Activated T-helper 1 cell treated with anti-CD3 and anti-CD28 coated beads, Interleukin-12 subunit alpha, Interleukin-12 subunit beta, Interleukin-2, Interleukin-4 antibody, amounts not matched to agents 30 ng/mL and 10 ng/mL and 1 ng/mL, durations not matched to agents 14 hours and 24 hours and 36 hours (primary cell): ENCODE data around the gene CDPF1. TPM values are rescaled to one million over a fixed set of nuclear protein-coding genes. Genes with fewer than 3 reads are reported as not detected.

Experiments
- DNase-seq: peaks from one replicate; pipeline ENCODE4 v3.0.0; 2021; ENCODE audit warnings: low spot score
- H3K27ac Mint-ChIP-seq: one replicate; pipeline ENCODE4 v1.8.0; 2021; ENCODE audit warnings: mild to moderate bottlenecking, mixed read lengths
- H3K27me3 Mint-ChIP-seq: one replicate; pipeline ENCODE4 v1.8.0; 2022; ENCODE audit warnings: mild to moderate bottlenecking, moderate library complexity, mixed read lengths; ENCODE audit not compliant: insufficient read depth
- H3K36me3 Mint-ChIP-seq: one replicate; pipeline ENCODE4 v1.8.0; 2021; ENCODE audit warnings: low read depth, mixed read lengths
- H3K4me1 Mint-ChIP-seq: one replicate; pipeline ENCODE4 v1.8.0; 2021; ENCODE audit warnings: low read depth, mixed read lengths
- H3K4me3 Mint-ChIP-seq: one replicate; pipeline ENCODE4 v1.8.0; 2021; ENCODE audit warnings: mild to moderate bottlenecking, moderate library complexity, mixed read lengths
- H3K9me3 Mint-ChIP-seq: one replicate; pipeline ENCODE4 v1.8.0; 2021; ENCODE audit warnings: mixed read lengths
- intact Hi-C: fragments of 100-400 bp; cut with micrococcal nuclease; formaldehyde crosslinking; loops from one replicate; pipeline ENCODE4 v1.15.1; 2024
- total RNA-seq: library from RNA; stranded (reverse); gene quantifications from 2 replicates; pipeline ENCODE4 v1.2.3, GENCODE V29; 2022

Gene CDPF1
- total RNA-seq, 1 donor from 2014 or later, result 9.5 TPM

GRCh38 chr22:46240506-46240905 lies 9.6 kb downstream of the CDPF1 start:
- no peaks in the 10 kb centered on the region for H3K27me3 Mint-ChIP-seq
- peaks cover 22% of the 10 kb centered on the region for H3K36me3 Mint-ChIP-seq
- intact Hi-C loops, result no loop called here
- H3K4me3 Mint-ChIP-seq, result no peak overlapping the region
- DNase-seq, result no peak
- H3K27ac Mint-ChIP-seq, result no peak overlapping the region
- H3K9me3 Mint-ChIP-seq, result no peaks in the 10 kb centered on the region
- H3K4me1 Mint-ChIP-seq, result peaks cover 17% of the 10 kb centered on the region

- Mint-ChIP-seq H3K9me3 (no peaks in the 10 kb centered on the region), H3K4me3 (peak overlapping the region; percentile 2), H3K27me3 (no peaks in the 10 kb centered on the region), H3K36me3 (peaks cover 22% of the 10 kb centered on the region), H3K4me1 (peaks cover 17% of the 10 kb centered on the region), H3K27ac (no peak overlapping the region)
- intact Hi-C loops, result no loop called here
- DNase-seq, result no peak
These were observed 10.0 kb downstream of the CDPF1 start for GRCh38 chr22:46240073-46240472.

- H3K36me3 Mint-ChIP-seq, result peaks cover 22% of the 10 kb centered on the region
- DNase-seq, result no peak
- H3K9me3 Mint-ChIP-seq, result no peaks in the 10 kb centered on the region
- intact Hi-C loops, result loop anchor here (1.0 kb wide), 1 partner anchor 11 kb away; the partner anchor contains the start of gene CDPF1
- H3K27me3 Mint-ChIP-seq, result no peaks in the 10 kb centered on the region
- no peak overlapping the region for H3K27ac Mint-ChIP-seq
- H3K4me3 Mint-ChIP-seq, result peak overlapping the region; percentile 2
- H3K4me1 Mint-ChIP-seq, result peaks cover 17% of the 10 kb centered on the region
These were observed 10.6 kb downstream of the CDPF1 start for GRCh38 chr22:46239261-46240048.

- H3K4me1 Mint-ChIP-seq, result peaks cover 17% of the 10 kb centered on the region
- no peaks in the 10 kb centered on the region for H3K27me3 Mint-ChIP-seq
- H3K36me3 Mint-ChIP-seq, result peaks cover 16% of the 10 kb centered on the region
- intact Hi-C loops, result no loop called here
- no peak overlapping the region for H3K4me3 Mint-ChIP-seq
- no peaks in the 10 kb centered on the region for H3K9me3 Mint-ChIP-seq
- no peak for DNase-seq
- H3K27ac Mint-ChIP-seq, result no peak overlapping the region
These were observed 11.6 kb downstream of the CDPF1 start for GRCh38 chr22:46238541-46238940.

GRCh38 chr22:46237453-46238124 lies 12.5 kb downstream of the CDPF1 start:
- no peaks in the 10 kb centered on the region for H3K27me3 Mint-ChIP-seq
- H3K27ac Mint-ChIP-seq, result no peak overlapping the region
- no peak for DNase-seq
- peaks cover 17% of the 10 kb centered on the region for H3K4me1 Mint-ChIP-seq
- intact Hi-C loops, result no loop called here
- H3K9me3 Mint-ChIP-seq, result no peaks in the 10 kb centered on the region
- peaks cover 13% of the 10 kb centered on the region for H3K36me3 Mint-ChIP-seq
- H3K4me3 Mint-ChIP-seq, result no peak overlapping the region

- intact Hi-C loops, result no loop called here
- Mint-ChIP-seq H3K27me3 (no peaks in the 10 kb centered on the region), H3K9me3 (no peaks in the 10 kb centered on the region), H3K4me3 (no peak overlapping the region), H3K36me3 (peaks cover 13% of the 10 kb centered on the region), H3K4me1 (peaks cover 7% of the 10 kb centered on the region), H3K27ac (no peak overlapping the region)
- DNase-seq, result no peak
These were observed 15.1 kb downstream of the CDPF1 start for GRCh38 chr22:46234969-46235368.

- Mint-ChIP-seq H3K4me3 (no peak overlapping the region), H3K36me3 (peaks cover 10% of the 10 kb centered on the region), H3K4me1 (no peaks in the 10 kb centered on the region), H3K27ac (no peak overlapping the region), H3K27me3 (no peaks in the 10 kb centered on the region), H3K9me3 (no peaks in the 10 kb centered on the region)
- intact Hi-C loops, result no loop called here
- DNase-seq, result no peak
These were observed 16.9 kb downstream of the CDPF1 start for GRCh38 chr22:46233231-46233630.

GRCh38 chr22:46230262-46230901 lies 19.7 kb downstream of the CDPF1 start:
- H3K4me3 Mint-ChIP-seq, result no peak overlapping the region
- no peaks in the 10 kb centered on the region for H3K27me3 Mint-ChIP-seq
- H3K4me1 Mint-ChIP-seq, result no peaks in the 10 kb centered on the region
- peaks cover 3% of the 10 kb centered on the region for H3K36me3 Mint-ChIP-seq
- H3K9me3 Mint-ChIP-seq, result no peaks in the 10 kb centered on the region
- no peak for DNase-seq
- intact Hi-C loops, result no loop called here
- H3K27ac Mint-ChIP-seq, result no peak overlapping the region

- Mint-ChIP-seq H3K9me3 (no peaks in the 10 kb centered on the region), H3K4me3 (no peak overlapping the region), H3K27me3 (no peaks in the 10 kb centered on the region), H3K36me3 (peaks cover 3% of the 10 kb centered on the region), H3K4me1 (no peaks in the 10 kb centered on the region), H3K27ac (no peak overlapping the region)
- intact Hi-C loops, result no loop called here
- DNase-seq, result no peak
These were observed 20.4 kb downstream of the CDPF1 start for GRCh38 chr22:46229701-46230100.

- no peak for DNase-seq
- intact Hi-C loops, result no loop called here
- H3K27ac Mint-ChIP-seq, result no peak overlapping the region
- peaks cover under 1% of the 10 kb centered on the region for H3K4me1 Mint-ChIP-seq
- H3K4me3 Mint-ChIP-seq, result no peak overlapping the region
- H3K27me3 Mint-ChIP-seq, result no peaks in the 10 kb centered on the region
- peaks cover 6% of the 10 kb centered on the region for H3K36me3 Mint-ChIP-seq
- H3K9me3 Mint-ChIP-seq, result no peaks in the 10 kb centered on the region
These were observed 23.5 kb downstream of the CDPF1 start for GRCh38 chr22:46226577-46226976.

- Mint-ChIP-seq H3K4me1 (peaks cover 9% of the 10 kb centered on the region), H3K4me3 (no peak overlapping the region), H3K27me3 (no peaks in the 10 kb centered on the region), H3K27ac (no peak overlapping the region), H3K9me3 (no peaks in the 10 kb centered on the region), H3K36me3 (peaks cover 10% of the 10 kb centered on the region)
- DNase-seq, result no peak
- intact Hi-C loops, result no loop called here
These were observed 24.5 kb downstream of the CDPF1 start for GRCh38 chr22:46225631-46226030.

GRCh38 chr22:46224898-46225290 lies 25.2 kb downstream of the CDPF1 start:
- intact Hi-C loops, result no loop called here
- Mint-ChIP-seq H3K27ac (no peak overlapping the region), H3K4me1 (peaks cover 14% of the 10 kb centered on the region), H3K36me3 (peaks cover 10% of the 10 kb centered on the region), H3K9me3 (no peaks in the 10 kb centered on the region), H3K27me3 (no peaks in the 10 kb centered on the region), H3K4me3 (no peak overlapping the region)
- no peak for DNase-seq
